Activated T-cell treated with anti-CD3 and anti-CD28 coated beads for 24 hours (primary cell): ENCODE results near the gene SLC26A8.
"Not testable (repeated sequence)": the region's sequence is repeated elsewhere in the genome, so short reads cannot be mapped to it uniquely, and the experiment has no call there.

Experiments used
- DNase-seq: peaks from one replicate; pipeline ENCODE4 v3.0.0-alpha.2; 2020; ENCODE audit warnings: low read depth

The SLC26A8 gene

GRCh38 chr6:35943390-35943789 is 81.1 kb downstream of the SLC26A8 start:
- no peak for DNase-seq

- no peak for DNase-seq
Observed at GRCh38 chr6:35942355-35942754, 82.1 kb downstream of the SLC26A8 start.

- not testable (repeated sequence) for DNase-seq
Observed at GRCh38 chr6:35941170-35941569, 83.3 kb downstream of the SLC26A8 start.

- DNase-seq, result not testable (repeated sequence)
Observed at GRCh38 chr6:35940014-35940413, 84.4 kb downstream of the SLC26A8 start.

- not testable (repeated sequence) for DNase-seq
Observed at GRCh38 chr6:35939259-35939658, 85.2 kb downstream of the SLC26A8 start.

- no peak for DNase-seq
Observed at GRCh38 chr6:35936681-35937359, 87.6 kb downstream of the SLC26A8 start.

- no peak for DNase-seq
Observed at GRCh38 chr6:35935469-35935868, 89.0 kb downstream of the SLC26A8 start.

DNA sequence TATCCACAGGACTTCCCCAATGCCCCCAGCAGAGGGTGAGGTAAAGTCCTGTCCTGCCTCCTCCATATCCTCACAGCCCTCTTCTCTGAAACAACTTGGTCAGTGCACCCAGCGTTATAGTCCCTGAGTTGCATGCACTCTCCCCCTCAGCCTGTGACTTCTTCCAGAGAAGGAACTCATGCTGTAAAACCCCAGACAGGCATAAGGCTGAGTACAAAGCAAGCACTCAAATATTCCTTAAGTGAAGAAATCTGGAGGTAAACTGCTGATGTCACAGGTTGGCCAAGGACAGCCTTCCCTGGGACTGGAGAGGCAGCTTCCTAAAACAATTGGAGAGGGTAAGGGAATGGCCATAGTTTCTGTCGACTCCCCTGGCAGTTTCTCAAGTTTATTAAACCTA is 90.6 kb downstream of the SLC26A8 start:
- no peak for DNase-seq

GRCh38 chr6:35931873-35932272 is 92.6 kb downstream of the SLC26A8 start:
- DNase-seq, result not testable (repeated sequence)

DNA sequence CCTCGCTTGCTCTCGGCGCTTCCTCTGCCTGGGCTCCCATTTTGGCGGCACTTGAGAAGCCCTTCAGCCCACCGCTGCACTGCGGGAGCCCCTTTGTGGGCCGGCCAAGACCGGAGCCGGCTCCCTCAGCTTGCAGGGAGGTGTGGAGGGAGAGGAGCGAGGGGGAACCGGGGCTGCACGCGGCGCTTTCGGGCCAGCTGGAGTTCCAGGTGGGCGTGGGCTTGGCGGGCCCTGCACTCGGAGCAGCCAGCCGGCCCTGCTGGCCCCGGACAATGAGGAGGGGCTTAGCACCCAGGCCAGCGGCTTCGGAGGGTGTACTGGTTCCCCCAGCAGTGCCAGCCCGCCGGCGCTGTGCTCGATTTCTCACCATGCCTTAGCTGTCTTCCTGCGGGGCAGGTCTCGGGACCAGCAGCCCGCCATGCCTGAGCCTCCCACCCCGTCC is 93.3 kb downstream of the SLC26A8 start:
- no peak for DNase-seq

DNA sequence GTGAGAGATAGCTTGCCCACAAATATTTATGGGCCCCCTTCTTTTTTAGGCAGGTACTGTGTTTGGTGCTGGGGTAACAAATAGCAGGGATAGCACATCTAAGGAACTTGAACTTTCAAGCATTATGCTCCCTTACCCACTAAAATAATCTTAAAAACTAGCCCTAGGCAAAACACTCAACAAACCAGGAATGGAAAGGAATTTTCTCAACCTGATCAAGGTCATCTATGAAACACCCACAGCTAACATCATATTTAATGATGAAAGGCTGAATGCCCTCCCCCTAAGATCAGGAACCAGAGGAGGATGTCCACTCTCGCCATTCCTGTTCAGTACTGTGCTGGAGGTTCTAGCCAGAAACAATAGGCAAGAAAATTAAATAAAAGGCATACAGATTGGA is 94.8 kb downstream of the SLC26A8 start:
- no peak for DNase-seq

DNA sequence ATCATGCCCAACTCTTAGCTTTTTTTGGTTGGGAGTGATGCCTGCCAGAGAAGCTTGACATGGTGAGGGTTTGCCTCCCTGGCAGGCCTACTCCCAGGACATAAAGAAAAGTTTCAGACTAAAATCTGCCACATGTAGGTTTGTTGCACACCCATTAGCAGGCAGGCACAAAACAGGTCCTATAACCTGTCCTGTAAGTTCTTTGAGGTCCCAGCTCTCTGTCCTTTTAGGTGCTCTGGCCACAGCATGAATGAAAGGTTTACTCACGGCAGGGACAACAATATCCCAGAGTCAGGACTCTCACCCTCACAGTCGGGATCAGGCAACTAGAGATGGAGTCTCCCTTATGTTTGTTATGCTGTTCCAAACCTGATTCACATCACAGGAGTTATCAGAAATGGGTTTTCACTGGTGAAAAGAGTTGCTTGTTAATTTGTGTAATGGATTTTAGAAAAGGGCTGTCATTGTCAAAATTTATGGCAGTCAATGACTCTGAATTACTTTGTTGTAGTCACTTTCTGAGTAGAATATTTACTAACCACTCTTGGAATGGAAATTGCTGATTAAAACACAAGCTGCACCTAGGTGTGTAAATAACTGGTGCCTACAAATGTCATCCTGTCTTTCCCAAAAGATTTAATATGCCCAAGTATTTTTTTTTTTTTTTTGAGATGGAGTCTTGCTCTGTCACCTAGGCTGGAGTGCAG is 97.8 kb downstream of the SLC26A8 start:
- no peak for DNase-seq

DNA sequence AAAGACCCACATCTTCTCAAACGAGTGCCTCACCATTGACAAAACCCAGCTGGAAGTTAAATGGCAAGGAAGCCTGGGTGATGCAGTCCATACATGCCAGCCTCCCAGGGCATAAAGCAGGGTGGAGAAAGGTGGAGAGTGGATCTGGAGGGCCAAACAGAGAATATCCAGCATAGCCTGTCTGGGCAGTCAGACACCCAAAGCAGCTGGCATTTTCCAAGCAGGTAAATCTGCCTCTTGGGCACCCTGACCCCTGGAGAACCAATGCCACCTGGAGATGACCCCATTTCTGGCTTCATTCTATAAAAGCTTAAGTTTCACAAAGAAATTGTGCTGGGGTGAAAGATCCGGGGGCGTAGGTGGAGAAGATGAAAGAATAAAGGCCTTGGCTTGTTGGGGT is 98.5 kb downstream of the SLC26A8 start:
- DNase-seq, result no peak

GRCh38 chr6:35924146-35924545 is 100.3 kb downstream of the SLC26A8 start:
- no peak for DNase-seq

- no peak for DNase-seq
Observed at GRCh38 chr6:35922139-35922554, 102.3 kb downstream of the SLC26A8 start.

DNA sequence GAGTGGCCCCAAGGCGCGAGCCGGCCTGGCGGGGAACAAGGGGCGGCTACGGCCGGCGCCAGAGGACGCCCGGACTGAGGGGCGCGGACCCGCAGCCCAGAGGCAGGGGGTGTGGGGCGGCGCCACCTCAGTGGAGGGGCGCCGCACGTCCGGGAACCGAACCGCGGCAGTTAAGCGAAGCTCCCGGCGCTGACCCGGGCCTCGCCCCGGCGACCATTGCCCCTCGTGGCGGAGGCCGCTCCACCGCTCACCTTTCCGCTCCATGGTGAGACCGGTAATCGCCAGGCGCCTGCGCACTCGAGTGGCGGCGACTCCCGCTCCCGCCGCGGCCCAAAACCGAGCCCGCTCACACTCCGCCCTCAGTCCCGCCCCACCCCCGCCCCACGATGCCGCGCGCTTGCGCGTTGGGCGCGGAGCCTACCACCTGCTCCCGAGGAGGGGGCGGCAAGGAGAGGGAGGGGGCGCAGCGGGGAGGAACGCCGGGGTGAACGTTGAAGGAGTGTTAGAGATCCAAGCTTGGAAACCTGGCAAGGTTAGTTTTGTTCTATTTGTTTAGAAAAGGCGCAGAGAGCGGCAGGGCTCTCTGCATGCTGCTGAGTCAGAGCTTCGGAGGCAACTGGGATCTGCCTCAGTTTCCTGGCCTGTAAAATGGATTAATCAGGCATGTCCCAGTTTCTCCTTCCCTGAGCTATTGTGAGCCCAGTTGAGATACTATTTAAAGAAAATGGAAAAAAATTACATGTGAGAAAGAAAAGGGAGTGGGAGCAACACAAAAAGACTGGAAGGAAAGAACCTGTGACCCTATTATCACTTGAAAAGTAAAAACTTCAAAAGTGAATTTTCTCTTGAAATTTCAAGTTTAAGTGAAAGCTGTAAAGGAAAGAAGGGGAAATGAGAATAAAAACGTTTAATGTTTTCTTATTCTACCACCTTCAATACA is 103.4 kb downstream of the SLC26A8 start, which contains the start of gene SRPK1:
SRPK1 (minus strand) TSS at position 306 of the 940 bp plus-strand sequence; CDS start at position 264, 42 bp downstream.
- DNase-seq, result peak; percentile 87

GRCh38 chr6:35919827-35920751 is 104.4 kb downstream of the SLC26A8 start:
- peak; percentile 47 for DNase-seq

DNA sequence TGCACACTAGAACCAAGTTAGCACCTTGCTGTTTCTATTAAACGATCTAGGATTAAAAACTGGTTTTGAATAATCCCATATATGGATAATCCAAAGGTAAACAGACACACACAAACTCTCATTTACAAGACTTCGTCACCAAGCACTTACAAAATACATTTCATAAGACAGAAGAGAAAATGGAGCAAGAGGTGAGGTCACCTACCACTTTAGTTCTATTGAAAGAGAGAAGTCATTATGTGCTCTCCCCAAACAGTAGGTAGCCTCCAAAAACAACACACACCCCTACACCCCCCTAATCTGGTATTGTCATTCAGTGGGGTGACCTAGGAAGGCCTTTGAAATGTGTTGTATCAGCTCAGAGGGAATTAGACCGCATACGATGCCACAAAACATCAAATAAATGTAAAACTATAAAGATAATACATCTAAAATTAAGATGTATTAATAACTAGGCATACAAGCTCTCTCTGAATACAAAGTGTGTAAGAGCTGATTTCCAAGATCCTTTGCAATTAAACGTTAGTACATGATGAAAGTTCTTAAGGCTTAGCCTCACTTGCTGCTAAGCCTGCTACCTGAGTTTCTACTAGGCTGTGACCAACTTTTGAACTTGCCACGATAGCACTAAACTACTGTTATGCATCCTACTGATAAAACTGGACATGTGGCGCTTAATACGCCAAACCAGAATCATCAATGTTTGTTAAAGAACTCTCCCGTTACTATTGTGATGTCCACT is 105.2 kb downstream of the SLC26A8 start:
- no peak for DNase-seq

GRCh38 chr6:35916893-35917292 is 107.5 kb downstream of the SLC26A8 start:
- not testable (repeated sequence) for DNase-seq

GRCh38 chr6:35916056-35916455 is 108.4 kb downstream of the SLC26A8 start:
- DNase-seq, result no peak
